ENCODE results near the gene DSE. TPM values are rescaled to one million over a fixed set of nuclear protein-coding genes. Genes with fewer than 3 reads are reported as not detected.

The DSE gene
- total RNA-seq, 4 donors from 2014 or later, result 29.0 to 50.4 (median 38.7) TPM

GRCh38 chr6:116397914-116398313 is 27.2 kb downstream of the DSE start:
- TF ChIP-seq POLR2A (IDR thresholded peaks at IDR 0.05) (no peak), CTCF (IDR thresholded peaks at IDR 0.05) (no peak)
- no peak overlapping the region for H3K4me3 ChIP-seq (ENCODE audit: low read depth, poor library complexity, severe bottlenecking)
- DNase-seq (ENCODE audit: low spot score in 2 of 2), result no peak
- intact Hi-C loops (cut with DNase I; ENCODE audit: low total_unique reads), result no loop called here
- WGBS, 2 donors, result 31 to 41% methylated on average over 1 of the region's 1 CpG

- TF ChIP-seq POLR2A (IDR thresholded peaks at IDR 0.05) (no peak), CTCF (IDR thresholded peaks at IDR 0.05) (no peak)
- intact Hi-C loops (cut with DNase I; ENCODE audit: low total_unique reads), result no loop called here
- 25 to 33% methylated on average over 2 of the region's 2 CpGs for WGBS, 2 donors
- H3K4me3 ChIP-seq (ENCODE audit: low read depth, poor library complexity, severe bottlenecking), result no peak overlapping the region
- DNase-seq (ENCODE audit: low spot score in 2 of 2), result no peak
These were observed 27.7 kb downstream of the DSE start for GRCh38 chr6:116398316-116399010.

DNA sequence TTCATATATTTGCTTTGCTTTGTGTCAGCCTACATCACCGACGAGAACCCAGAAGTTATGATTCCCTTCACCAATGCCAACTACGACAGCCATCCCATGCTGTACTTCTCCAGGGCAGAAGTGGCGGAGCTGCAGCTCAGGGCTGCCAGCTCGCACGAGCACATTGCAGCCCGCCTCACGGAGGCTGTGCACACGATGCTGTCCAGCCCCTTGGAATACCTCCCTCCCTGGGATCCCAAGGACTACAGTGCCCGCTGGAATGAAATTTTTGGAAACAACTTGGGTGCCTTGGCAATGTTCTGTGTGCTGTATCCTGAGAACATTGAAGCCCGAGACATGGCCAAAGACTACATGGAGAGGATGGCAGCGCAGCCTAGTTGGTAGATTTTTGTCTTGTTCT is 28.5 kb downstream of the DSE start:
- WGBS, 2 donors, result 85 to 87% methylated on average over 12 of the region's 12 CpGs
- no peak for DNase-seq (ENCODE audit: low spot score in 2 of 2)
- no peak overlapping the region for H3K4me3 ChIP-seq (ENCODE audit: low read depth, poor library complexity, severe bottlenecking)
- intact Hi-C loops (cut with DNase I; ENCODE audit: low total_unique reads), result no loop called here
- TF ChIP-seq CTCF (IDR thresholded peaks at IDR 0.05), result no peak
- TF ChIP-seq POLR2A (IDR thresholded peaks at IDR 0.05), result no peak

DNA sequence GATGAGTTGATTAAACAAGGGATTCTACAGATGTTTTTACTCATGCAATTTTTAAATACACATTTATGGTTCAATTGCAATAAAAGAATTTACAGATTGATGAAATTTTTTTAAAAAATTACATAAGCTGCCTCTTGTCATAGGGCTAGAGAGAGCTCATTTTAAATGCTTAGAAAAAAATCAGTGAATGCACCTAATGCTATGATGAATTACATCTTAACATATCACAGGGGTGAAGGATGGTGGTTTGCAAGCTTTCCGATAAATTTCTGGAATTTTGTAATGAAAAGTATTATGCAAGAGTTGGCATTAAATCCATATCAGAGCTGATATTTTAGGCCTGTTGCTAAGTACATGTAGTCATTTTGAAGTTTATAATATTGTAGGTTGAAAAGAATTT is 29.6 kb downstream of the DSE start:
- no peak for DNase-seq (ENCODE audit: low spot score in 2 of 2)
- intact Hi-C loops (cut with DNase I; ENCODE audit: low total_unique reads), result no loop called here
- H3K4me3 ChIP-seq (ENCODE audit: low read depth, poor library complexity, severe bottlenecking), result no peak overlapping the region
- 59 to 69% methylated on average over 1 of the region's 1 CpG for WGBS, 2 donors
- TF ChIP-seq CTCF (IDR thresholded peaks at IDR 0.05) (no peak), POLR2A (IDR thresholded peaks at IDR 0.05) (no peak)

- no peak for DNase-seq (ENCODE audit: low spot score in 2 of 2)
- H3K4me3 ChIP-seq (ENCODE audit: low read depth, poor library complexity, severe bottlenecking), result no peak overlapping the region
- intact Hi-C loops (cut with DNase I; ENCODE audit: low total_unique reads), result no loop called here
- TF ChIP-seq POLR2A (IDR thresholded peaks at IDR 0.05) (no peak), CTCF (IDR thresholded peaks at IDR 0.05) (no peak)
- WGBS, 2 donors, result 66 to 75% methylated on average over 2 of the region's 2 CpGs
These were observed 31.6 kb downstream of the DSE start for GRCh38 chr6:116402108-116402937.
